Measurements from ENCODE around the gene TMEM201. TPM values are rescaled to one million over a fixed set of nuclear protein-coding genes. Genes with fewer than 3 reads are reported as not detected.

TMEM201 gene
- total RNA-seq, 1 experiment from 2014 or later, result 49.0 TPM

GRCh38 chr1:9595156-9595967, 6.7 kb downstream of the TMEM201 start:
- POLR2A ChIA-PET (ENCODE audit: low non-redundant PET), result no interaction called here
- CTCF ChIA-PET, result no interaction called here
- intact Hi-C loops (cut with micrococcal nuclease; ENCODE audit: unreplicated experiment), result no loop called here
- H3K4me1 ChIP-seq (ENCODE audit: insufficient read depth, low read length, poor library complexity, severe bottlenecking), result peaks cover 48% of the 10 kb centered on the region
- DNase-seq (ENCODE audit: low spot score), result no peak
- no peak for TF ChIP-seq EZH2 (IDR thresholded peaks at IDR 0.05; ENCODE audit: borderline replicate concordance, low read depth, low read length, poor library complexity, severe bottlenecking)
- TF ChIP-seq CTCF (conservative IDR thresholded peaks at IDR 0.05; ENCODE audit: low read depth, low read length), result no peak
- no TSS peak for BruUV-seq (replicated peaks)
- H3K9me3 ChIP-seq (ENCODE audit: low read depth, low read length, poor library complexity, severe bottlenecking), result no peaks in the 10 kb centered on the region
- no peak overlapping the region for H3K4me3 ChIP-seq (ENCODE audit: low read depth, low read length, poor library complexity, severe bottlenecking)
- H3K27ac ChIP-seq (ENCODE audit: low read depth, low read length, poor library complexity, severe bottlenecking), result peak overlapping the region; percentile 53
- peaks cover 23% of the 10 kb centered on the region for H3K36me3 ChIP-seq (ENCODE audit: insufficient read depth, low read length, poor library complexity, severe bottlenecking)
- no peaks in the 10 kb centered on the region for H3K27me3 ChIP-seq (replicated peaks; ENCODE audit: insufficient read depth, low read depth, low read length, poor library complexity)

- no peak for DNase-seq (ENCODE audit: low spot score)
- TF ChIP-seq EZH2 (IDR thresholded peaks at IDR 0.05; ENCODE audit: borderline replicate concordance, low read depth, low read length, poor library complexity, severe bottlenecking) (no peak), CTCF (conservative IDR thresholded peaks at IDR 0.05; ENCODE audit: low read depth, low read length) (no peak)
- Histone ChIP-seq H3K27me3 (replicated peaks; ENCODE audit: insufficient read depth, low read depth, low read length, poor library complexity) (no peaks in the 10 kb centered on the region), H3K9me3 (ENCODE audit: low read depth, low read length, poor library complexity, severe bottlenecking) (no peaks in the 10 kb centered on the region), H3K36me3 (ENCODE audit: insufficient read depth, low read length, poor library complexity, severe bottlenecking) (peaks cover 29% of the 10 kb centered on the region), H3K4me1 (ENCODE audit: insufficient read depth, low read length, poor library complexity, severe bottlenecking) (peaks cover 42% of the 10 kb centered on the region), H3K4me3 (ENCODE audit: low read depth, low read length, poor library complexity, severe bottlenecking) (no peak overlapping the region), H3K27ac (ENCODE audit: low read depth, low read length, poor library complexity, severe bottlenecking) (peak overlapping the region; percentile 53)
- intact Hi-C loops (cut with micrococcal nuclease; ENCODE audit: unreplicated experiment), result no loop called here
- CTCF ChIA-PET, result no interaction called here
- POLR2A ChIA-PET (ENCODE audit: low non-redundant PET), result no interaction called here
- BruUV-seq (replicated peaks), result no TSS peak
Measured at GRCh38 chr1:9595968-9596340, 7.2 kb downstream of the TMEM201 start.

DNA sequence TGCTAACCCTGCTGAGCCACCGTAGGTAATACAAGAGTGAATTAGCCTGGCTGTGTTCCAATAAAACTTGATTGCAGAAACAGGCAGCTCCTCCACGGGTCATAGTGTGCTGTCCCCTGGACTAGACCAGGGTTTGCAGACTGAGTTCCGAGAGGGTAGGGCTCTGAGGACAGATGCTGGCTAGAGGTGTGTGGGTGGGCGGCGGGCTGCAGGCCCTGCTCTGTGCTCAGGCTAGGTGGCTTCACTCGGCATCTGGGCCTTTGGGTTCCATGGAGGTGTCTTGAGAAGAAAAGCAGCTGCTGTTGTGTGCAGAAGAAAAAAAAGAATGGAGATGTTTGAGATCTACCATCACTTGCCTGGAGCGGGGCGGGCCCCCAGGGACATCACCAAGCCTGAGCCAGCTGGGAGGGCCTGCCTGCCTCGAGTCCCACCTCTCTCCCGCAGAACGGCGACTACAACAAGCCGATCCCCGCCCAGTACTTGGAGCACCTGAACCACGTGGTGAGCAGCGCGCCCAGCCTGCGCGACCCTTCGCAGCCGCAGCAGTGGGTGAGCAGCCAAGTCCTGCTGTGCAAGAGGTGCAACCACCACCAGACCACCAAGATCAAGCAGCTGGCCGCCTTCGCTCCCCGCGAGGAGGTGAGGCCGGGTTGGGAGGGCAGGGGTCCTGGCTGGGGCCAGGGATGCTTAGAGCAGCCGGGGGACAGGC, 7.9 kb downstream of the TMEM201 start:
- Histone ChIP-seq H3K27me3 (replicated peaks; ENCODE audit: insufficient read depth, low read depth, low read length, poor library complexity) (no peaks in the 10 kb centered on the region), H3K4me3 (ENCODE audit: low read depth, low read length, poor library complexity, severe bottlenecking) (no peak overlapping the region), H3K9me3 (ENCODE audit: low read depth, low read length, poor library complexity, severe bottlenecking) (no peaks in the 10 kb centered on the region), H3K4me1 (ENCODE audit: insufficient read depth, low read length, poor library complexity, severe bottlenecking) (peaks cover 37% of the 10 kb centered on the region), H3K36me3 (ENCODE audit: insufficient read depth, low read length, poor library complexity, severe bottlenecking) (peaks cover 35% of the 10 kb centered on the region), H3K27ac (ENCODE audit: low read depth, low read length, poor library complexity, severe bottlenecking) (peak overlapping the region; percentile 53)
- TF ChIP-seq CTCF (conservative IDR thresholded peaks at IDR 0.05; ENCODE audit: low read depth, low read length) (no peak), EZH2 (IDR thresholded peaks at IDR 0.05; ENCODE audit: borderline replicate concordance, low read depth, low read length, poor library complexity, severe bottlenecking) (no peak)
- POLR2A ChIA-PET (ENCODE audit: low non-redundant PET), result interaction anchor here (0.6 kb wide), 1 partner anchor 811 kb away, joined by 6 read pairs; no protein-coding TSS in a partner anchor
- BruUV-seq (replicated peaks), result no TSS peak
- CTCF ChIA-PET, result no interaction called here
- intact Hi-C loops (cut with micrococcal nuclease; ENCODE audit: unreplicated experiment), result no loop called here
- DNase-seq (ENCODE audit: low spot score), result peak; percentile 48

Data from A673 (cell line).